CD14-positive monocyte (primary cell): ENCODE measurements around the gene ZNF133. TPM values are rescaled to one million over a fixed set of nuclear protein-coding genes. Genes with fewer than 3 reads are reported as not detected.
A peak's percentile ranks its signal among the peaks of the same experiment; 100 is the strongest.

Experiments used
- DNase-seq, 3 donors: peaks; one replicate each; pipeline ENCODE4 v3.0.0-alpha.2; 2011 to 2022
- H2AFZ ChIP-seq: 2 replicates; pipeline ENCODE4 v1.6.0; 2012; ENCODE audit warnings: mild to moderate bottlenecking, low read depth, low read length, inconsistent platforms; ENCODE audit not compliant: insufficient read depth, poor library complexity, severe bottlenecking
- H3K27ac ChIP-seq, 2 donors: 1 replicate in 1 of 2; 2 replicates in 1 of 2; pipeline ENCODE4 v1.5.1; 2012 to 2013; ENCODE audit warnings: low read length in 2 of 2, control low read depth in 1 of 2, inconsistent platforms in 1 of 2, low read depth in 1 of 2, mild to moderate bottlenecking in 1 of 2
- H3K27me3 ChIP-seq, 2 donors: one replicate each; pipeline versions ENCODE4 v1.6.0 to v1.6.1; 2011 to 2013; ENCODE audit warnings: low read length in 2 of 2; ENCODE audit not compliant: control insufficient read depth in 2 of 2, insufficient read depth in 2 of 2
- H3K36me3 ChIP-seq, 2 donors: replicated peaks in 1 of 2; 1 replicate in 1 of 2; 2 replicates in 1 of 2; pipeline versions ENCODE4 v1.5.1 to v1.6.1; 2012 to 2013; ENCODE audit warnings: low read length in 2 of 2, control low read depth in 1 of 2, inconsistent platforms in 1 of 2, mild to moderate bottlenecking in 1 of 2; ENCODE audit not compliant: insufficient read depth in 2 of 2, control insufficient read depth in 1 of 2
- H3K4me1 ChIP-seq, 2 donors: 1 replicate in 1 of 2; 2 replicates in 1 of 2; pipeline versions ENCODE4 v1.5.1 to v1.6.1; 2012 to 2013; ENCODE audit warnings: low read length in 2 of 2, control low read depth in 1 of 2, inconsistent platforms in 1 of 2, mild to moderate bottlenecking in 1 of 2, moderate library complexity in 1 of 2; ENCODE audit not compliant: insufficient read depth in 2 of 2, control insufficient read depth in 1 of 2
- H3K4me2 ChIP-seq: replicated peaks from 2 replicates; pipeline ENCODE3; 2012; ENCODE audit warnings: low read length, moderate library complexity, mild to moderate bottlenecking; ENCODE audit not compliant: poor library complexity, severe bottlenecking; ENCODE audit errors: extremely low read depth
- H3K4me3 ChIP-seq, 3 experiments: fragments of 200-600 bp in 1 of 3; sonication (generic) in 1 of 3; replicated peaks in 1 of 3; 1 replicate in 2 of 3; 2 replicates in 1 of 3; pipeline ENCODE4 v1.5.1; 2011 to 2013; ENCODE audit warnings: low read length in 3 of 3, mild to moderate bottlenecking in 3 of 3, control low read depth in 2 of 3, low read depth in 2 of 3, inconsistent platforms in 1 of 3, moderate library complexity in 1 of 3
- H3K79me2 ChIP-seq: 2 replicates; pipeline ENCODE4 v1.6.0; 2012; ENCODE audit warnings: mild to moderate bottlenecking, control low read depth, inconsistent platforms, low read length, moderate library complexity; ENCODE audit not compliant: insufficient read depth
- H3K9ac ChIP-seq: 2 replicates; pipeline ENCODE4 v1.6.0; 2017; ENCODE audit warnings: low read length, mild to moderate bottlenecking; ENCODE audit not compliant: insufficient read depth, poor library complexity, severe bottlenecking
- H3K9me3 ChIP-seq, 2 donors: replicated peaks in 1 of 2; 1 replicate in 1 of 2; 2 replicates in 1 of 2; pipeline versions ENCODE4 v1.5.1 to v1.6.1; 2012 to 2013; ENCODE audit warnings: low read length in 2 of 2, control low read depth in 1 of 2; ENCODE audit not compliant: control insufficient read depth in 1 of 2, insufficient read depth in 1 of 2
- H4K20me1 ChIP-seq: 2 replicates; pipeline ENCODE4 v1.6.0; 2012; ENCODE audit warnings: mild to moderate bottlenecking, low read length, control low read depth, moderate library complexity; ENCODE audit not compliant: insufficient read depth
- H3K27ac Mint-ChIP-seq, 7 donors: one replicate each; pipeline ENCODE4 v1.8.0; 2020; ENCODE audit warnings: mild to moderate bottlenecking in 7 of 7, mixed read lengths in 7 of 7, moderate library complexity in 6 of 7, inconsistent platforms in 2 of 7
- H3K27me3 Mint-ChIP-seq, 3 donors: one replicate each; pipeline ENCODE4 v1.8.0; 2021 to 2022; ENCODE audit warnings: low read depth in 3 of 3, mild to moderate bottlenecking in 3 of 3, mixed read lengths in 3 of 3, moderate library complexity in 3 of 3, inconsistent platforms in 1 of 3
- H3K36me3 Mint-ChIP-seq, 2 donors: one replicate each; pipeline ENCODE4 v1.8.0; 2020; ENCODE audit warnings: mixed read lengths in 2 of 2, inconsistent platforms in 1 of 2, mild to moderate bottlenecking in 1 of 2
- H3K4me1 Mint-ChIP-seq: one replicate; pipeline ENCODE4 v1.8.0; 2020; ENCODE audit warnings: mild to moderate bottlenecking, mixed read lengths
- H3K4me3 Mint-ChIP-seq, 2 donors: one replicate each; pipeline ENCODE4 v1.8.0; 2020; ENCODE audit warnings: mild to moderate bottlenecking in 2 of 2, mixed read lengths in 2 of 2, moderate library complexity in 1 of 2
- H3K9me3 Mint-ChIP-seq, 7 donors: one replicate each; pipeline ENCODE4 v1.8.0; 2020 to 2022; ENCODE audit warnings: mixed read lengths in 7 of 7, mild to moderate bottlenecking in 6 of 7, moderate library complexity in 6 of 7, inconsistent platforms in 2 of 7
- WGBS: methylation state at CpG from one replicate; pipeline ENCODE4 v1.1.5; 2013; ENCODE audit warnings: missing lambda C conversion rate; ENCODE audit not compliant: insufficient coverage; 5-methylcytosine and 5-hydroxymethylcytosine counted together
- intact Hi-C, 2 donors: fragments of 100-400 bp; cut with micrococcal nuclease; formaldehyde crosslinking; loops; one replicate each; pipeline versions ENCODE4 v1.15.0 to v1.15.1; 2023
- polyA plus RNA-seq, 3 donors: library from polyadenylated mRNA; depleted of rRNA in 1 of 3; unstranded in 2 of 3; stranded (reverse) in 1 of 3; fragments of 300-500 nt in 2 of 3; fragments of >200 nt in 1 of 3; fragmentation: Illumina TruSeq in 2 of 3; gene quantifications; 1 replicate in 2 of 3; 2 replicates in 1 of 3; pipeline ENCODE4 v1.2.3, GENCODE V29; 2012 to 2021
- TF ChIP-seq, protein P1 (sequence below): fragments of 200-600 bp; IDR thresholded peaks from one replicate; pipeline ENCODE4 v1.8.0; 2022; ENCODE audit warnings: antibody characterized with exemption, mild to moderate bottlenecking

Gene ZNF133
- polyA plus RNA-seq, 3 donors, result 1.7 to 9.7 (median 3.4) TPM

DNA sequence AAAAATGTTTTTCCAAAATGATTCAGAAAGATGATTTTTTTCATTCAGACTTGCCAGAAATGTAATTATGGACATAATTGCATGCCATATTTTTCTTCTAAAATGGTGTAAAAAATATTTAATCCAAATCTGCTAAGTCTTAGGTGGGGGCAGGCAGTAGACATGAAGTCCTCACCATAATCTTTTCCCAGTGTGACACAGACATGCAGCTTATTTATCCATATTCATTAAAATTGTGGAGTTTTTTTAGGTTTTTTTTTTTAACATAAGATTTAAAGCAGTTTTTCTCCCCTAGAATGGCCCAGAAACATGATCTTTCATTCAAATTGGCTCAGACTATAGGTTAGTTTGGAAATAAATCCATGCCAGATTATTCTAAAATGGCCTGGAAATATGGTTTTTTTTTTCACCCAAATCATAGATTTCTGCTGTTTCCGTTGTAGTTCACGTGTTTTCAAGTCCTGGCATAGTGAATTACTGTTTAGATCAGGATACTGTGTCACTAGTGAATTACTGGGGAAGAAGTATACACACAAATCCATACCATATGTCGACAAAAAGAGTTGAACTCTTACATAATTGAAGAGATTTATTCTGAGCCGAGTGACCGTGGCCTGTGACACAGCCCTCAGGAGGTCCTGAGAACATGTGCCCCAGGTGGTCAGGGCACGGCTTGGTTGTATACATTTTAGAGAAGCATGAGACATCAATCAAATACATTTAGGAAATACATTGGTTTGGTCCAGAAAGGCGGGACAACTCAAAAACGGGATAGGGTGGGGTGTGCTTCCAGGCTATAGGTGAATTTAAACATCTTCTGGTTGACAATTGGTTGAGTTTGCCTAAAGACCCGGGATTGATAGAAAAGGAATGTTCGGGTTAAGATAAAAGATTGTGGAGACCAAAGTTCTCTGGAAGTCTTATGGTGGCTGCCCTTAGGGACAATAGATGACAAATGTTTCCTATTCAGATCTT, 33.9 kb downstream of the ZNF133 start:
- TF ChIP-seq, protein P1, sequence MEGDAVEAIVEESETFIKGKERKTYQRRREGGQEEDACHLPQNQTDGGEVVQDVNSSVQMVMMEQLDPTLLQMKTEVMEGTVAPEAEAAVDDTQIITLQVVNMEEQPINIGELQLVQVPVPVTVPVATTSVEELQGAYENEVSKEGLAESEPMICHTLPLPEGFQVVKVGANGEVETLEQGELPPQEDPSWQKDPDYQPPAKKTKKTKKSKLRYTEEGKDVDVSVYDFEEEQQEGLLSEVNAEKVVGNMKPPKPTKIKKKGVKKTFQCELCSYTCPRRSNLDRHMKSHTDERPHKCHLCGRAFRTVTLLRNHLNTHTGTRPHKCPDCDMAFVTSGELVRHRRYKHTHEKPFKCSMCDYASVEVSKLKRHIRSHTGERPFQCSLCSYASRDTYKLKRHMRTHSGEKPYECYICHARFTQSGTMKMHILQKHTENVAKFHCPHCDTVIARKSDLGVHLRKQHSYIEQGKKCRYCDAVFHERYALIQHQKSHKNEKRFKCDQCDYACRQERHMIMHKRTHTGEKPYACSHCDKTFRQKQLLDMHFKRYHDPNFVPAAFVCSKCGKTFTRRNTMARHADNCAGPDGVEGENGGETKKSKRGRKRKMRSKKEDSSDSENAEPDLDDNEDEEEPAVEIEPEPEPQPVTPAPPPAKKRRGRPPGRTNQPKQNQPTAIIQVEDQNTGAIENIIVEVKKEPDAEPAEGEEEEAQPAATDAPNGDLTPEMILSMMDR, result no peak
- Histone ChIP-seq H3K9me3 (no peaks in the 10 kb centered on the region), H2AFZ (no peak overlapping the region), H3K4me2 (no peak overlapping the region), H4K20me1 (no peaks in the 10 kb centered on the region), H3K27ac (no peak overlapping the region), H3K4me3 (no peak overlapping the region), H3K36me3 (peaks cover 0 to 2% of the 10 kb centered on the region in 2 donors), H3K4me1 (peaks cover 4 to 5% of the 10 kb centered on the region in 2 donors), H3K27me3 (no peaks in the 10 kb centered on the region), H3K79me2 (no peaks in the 10 kb centered on the region), H3K9ac (no peak overlapping the region)
- Mint-ChIP-seq H3K36me3 (peaks cover under 1 to 1% of the 10 kb centered on the region in 2 donors), H3K4me1 (peaks cover 2% of the 10 kb centered on the region), H3K9me3 (no peaks in the 10 kb centered on the region), H3K27ac (no peak overlapping the region), H3K27me3 (no peaks in the 10 kb centered on the region), H3K4me3 (no peak overlapping the region)
- no peak for DNase-seq
- 96% methylated on average over 4 of the region's 10 CpGs for WGBS
- intact Hi-C loops, result no loop called here

DNA sequence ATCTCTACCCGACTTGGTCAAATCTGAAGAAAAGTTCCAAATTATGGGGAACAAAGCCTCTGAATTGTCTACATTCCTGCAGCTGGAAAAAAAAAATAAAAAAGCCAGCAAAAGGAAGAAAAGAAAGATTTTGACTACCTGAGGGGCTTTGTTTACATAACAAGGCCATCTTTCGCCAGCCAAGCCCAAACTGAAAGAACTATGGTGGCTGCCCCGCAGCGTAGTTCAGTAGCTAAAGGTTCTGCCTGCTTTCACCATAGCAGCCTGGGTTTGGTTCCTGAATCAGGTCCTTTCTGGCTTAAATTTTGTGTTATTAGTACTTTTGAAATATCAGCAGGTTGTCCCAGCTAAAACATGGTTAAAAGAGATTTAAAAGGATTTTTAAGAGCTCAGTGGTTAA, 35.4 kb downstream of the ZNF133 start:
- no peaks in the 10 kb centered on the region for H3K36me3 Mint-ChIP-seq
- Histone ChIP-seq H2AFZ (peak overlapping the region; percentile 37), H4K20me1 (no peaks in the 10 kb centered on the region), H3K4me1 (peaks cover 4 to 5% of the 10 kb centered on the region in 2 donors), H3K4me3 (no peak overlapping the region), H3K9me3 (no peaks in the 10 kb centered on the region), H3K27ac (peak overlapping the region in 1 of 2 donors; percentile 52), H3K27me3 (no peaks in the 10 kb centered on the region), H3K36me3 (no peaks in the 10 kb centered on the region), H3K4me2 (no peak overlapping the region), H3K79me2 (no peaks in the 10 kb centered on the region), H3K9ac (no peak overlapping the region)
- H3K4me1 Mint-ChIP-seq, result peaks cover 2% of the 10 kb centered on the region
- TF ChIP-seq, protein P1, result no peak
- H3K9me3 Mint-ChIP-seq, result peaks cover 0 to 8% (median 0%) of the 10 kb centered on the region in 7 donors
- H3K27me3 Mint-ChIP-seq, result no peaks in the 10 kb centered on the region
- intact Hi-C loops, result no loop called here
- no peak overlapping the region for H3K4me3 Mint-ChIP-seq
- WGBS, result 80% methylated on average over 3 of the region's 4 CpGs
- H3K27ac Mint-ChIP-seq, result peak overlapping the region in 2 of 7 donors; percentile 28 to 55
- DNase-seq, result no peak
